GM11168 (cell line): ENCODE measurements around the gene FYCO1.

ENCODE experiments used
- in situ Hi-C: fragments of 300-500 bp; cut with MboI; formaldehyde crosslinking; loops from one replicate; pipeline ENCODE4 v1.12.0; 2022; ENCODE audit warnings: low sequenced_read_pairs; ENCODE audit not compliant: unreplicated experiment

FYCO1 gene

DNA sequence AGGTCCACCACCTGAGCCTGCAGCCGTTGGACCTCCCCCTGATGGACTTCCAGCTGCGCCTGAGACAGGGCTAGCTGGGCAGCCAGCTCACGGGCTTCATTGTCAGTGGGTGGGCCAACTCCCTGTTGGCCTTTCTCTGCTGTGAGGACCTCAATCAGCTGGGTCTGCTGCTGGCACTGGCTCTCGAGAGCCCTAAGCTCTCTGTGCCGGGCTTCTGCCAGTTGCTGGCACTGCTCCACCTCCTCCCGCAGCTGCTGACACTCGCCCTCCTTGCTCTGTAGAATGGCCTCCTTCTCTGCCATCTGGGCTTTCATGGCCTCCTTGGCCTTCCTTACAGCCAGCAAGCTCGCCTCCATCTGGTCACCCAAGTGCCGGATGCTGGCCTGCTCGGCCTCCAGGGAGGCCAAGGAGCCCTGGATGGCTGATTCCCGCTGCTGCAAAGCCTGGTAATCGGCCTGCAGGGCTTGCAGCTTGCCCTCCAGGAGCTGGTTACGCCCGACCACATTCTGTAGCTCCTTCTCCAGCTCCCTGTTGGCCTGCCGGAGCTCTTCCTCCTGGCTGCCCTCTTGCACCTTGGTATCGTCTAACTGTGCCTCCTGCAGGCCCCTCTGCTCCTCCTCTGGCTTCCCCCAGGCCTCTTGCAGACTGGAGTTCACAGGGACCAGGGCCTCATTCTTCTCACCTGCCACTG, 28.5 kb downstream of the FYCO1 start:
- in situ Hi-C loops = no loop called here

DNA sequence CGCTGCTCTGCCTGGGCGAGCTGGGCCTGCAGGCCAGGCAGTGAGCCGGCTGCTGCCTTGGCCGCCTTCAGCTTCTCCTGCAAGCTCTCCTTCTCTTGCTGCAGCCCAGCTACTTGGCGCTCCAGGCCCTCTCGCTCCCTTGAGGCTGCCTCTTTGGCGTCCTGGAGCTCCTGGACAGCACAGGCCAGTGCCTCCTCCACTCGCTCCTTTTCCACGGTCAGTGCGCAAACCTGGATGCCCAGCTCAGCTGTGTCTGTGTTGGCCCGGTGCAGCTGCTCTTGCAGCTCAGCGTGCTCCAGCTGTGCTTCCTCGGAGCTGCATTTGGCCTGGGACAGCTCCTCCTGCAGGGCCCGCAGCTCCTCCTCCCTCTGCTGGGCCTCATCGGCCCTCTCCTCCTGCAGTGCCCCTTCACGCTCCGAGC, 29.2 kb downstream of the FYCO1 start:
- in situ Hi-C loops = no loop called here

DNA sequence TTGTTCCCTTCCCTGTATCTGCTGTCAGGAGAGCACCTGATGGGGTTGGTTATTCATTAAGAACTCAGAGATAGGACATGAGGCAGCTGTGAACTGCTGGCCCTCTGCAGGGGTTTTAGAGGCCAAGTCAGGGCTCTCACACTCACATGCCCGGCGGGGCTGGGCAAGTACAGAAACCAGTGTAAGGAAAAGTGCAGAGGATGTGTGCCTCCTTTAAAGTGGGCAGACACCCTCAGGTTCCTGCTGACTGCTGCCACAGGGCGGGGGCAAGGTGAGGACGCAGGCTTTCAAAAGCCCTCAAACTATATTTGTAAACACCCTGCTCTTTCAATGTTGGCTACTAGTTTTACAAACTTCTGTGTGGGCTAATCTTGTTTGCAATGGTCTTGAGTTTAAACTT, 30.0 kb downstream of the FYCO1 start:
- in situ Hi-C loops = no loop called here

DNA sequence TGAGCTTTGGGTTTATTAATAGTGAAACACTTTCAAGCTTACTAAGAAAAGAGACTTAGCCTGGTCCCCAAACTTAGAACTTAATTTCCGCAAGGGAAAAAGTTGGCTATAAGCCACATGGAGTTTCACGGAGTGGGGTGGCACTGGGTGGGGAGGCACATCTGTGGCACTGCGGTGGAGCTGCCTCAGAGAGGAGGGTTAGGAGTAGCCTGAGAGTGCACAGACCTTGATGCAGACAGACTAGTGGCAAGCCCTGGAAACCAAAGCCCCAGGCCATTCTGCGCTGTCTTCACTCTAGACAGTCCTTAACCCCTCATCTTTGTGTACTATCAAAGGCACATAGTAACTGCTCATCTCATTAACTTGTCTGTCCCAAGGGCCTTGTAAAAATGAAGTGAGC, 30.4 kb downstream of the FYCO1 start:
- in situ Hi-C loops = no loop called here

- in situ Hi-C loops = no loop called here
Observed at GRCh38 chr3:45964139-45964538, 31.5 kb downstream of the FYCO1 start.

GRCh38 chr3:45962033-45962432, 33.6 kb downstream of the FYCO1 start:
- in situ Hi-C loops = no loop called here

DNA sequence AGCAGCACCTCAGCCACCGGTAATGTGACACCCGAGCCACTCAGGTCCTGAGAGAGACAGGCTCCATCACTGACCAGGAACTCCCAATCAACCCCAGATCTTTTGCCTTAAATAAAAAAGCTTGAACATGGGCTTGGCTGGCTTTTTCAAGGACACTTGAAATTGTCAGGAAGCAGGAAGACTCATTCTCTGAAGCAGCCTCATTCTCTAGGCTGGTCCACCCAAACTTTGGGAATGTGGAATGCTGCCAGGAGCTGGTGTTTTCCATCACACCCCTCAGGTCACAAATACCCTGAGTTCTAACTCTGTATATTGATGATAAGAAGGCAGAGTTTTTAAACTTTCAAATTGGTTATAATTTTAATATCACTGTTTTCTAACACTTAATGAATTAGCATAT, 35.3 kb downstream of the FYCO1 start:
- in situ Hi-C loops = no loop called here

DNA sequence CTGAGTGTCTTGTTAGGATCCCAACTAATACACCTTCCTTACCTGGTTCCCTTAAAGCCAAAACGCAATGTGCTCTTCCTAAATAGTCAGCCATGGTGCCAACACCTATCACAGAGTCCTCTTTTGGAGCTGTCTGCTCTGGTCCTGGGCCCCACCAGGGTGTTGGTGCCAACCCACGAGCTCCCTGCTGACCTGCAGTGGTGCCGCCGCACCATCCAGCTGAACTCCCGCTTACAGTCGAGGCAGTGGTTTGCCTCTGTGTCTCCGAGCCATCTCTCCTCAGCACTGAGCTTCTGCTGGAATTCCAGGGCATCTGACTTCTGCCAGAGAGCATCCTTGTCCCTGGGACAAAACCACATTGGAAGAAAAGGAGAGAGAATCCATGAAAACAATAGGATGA, 36.4 kb downstream of the FYCO1 start:
- in situ Hi-C loops = no loop called here

DNA sequence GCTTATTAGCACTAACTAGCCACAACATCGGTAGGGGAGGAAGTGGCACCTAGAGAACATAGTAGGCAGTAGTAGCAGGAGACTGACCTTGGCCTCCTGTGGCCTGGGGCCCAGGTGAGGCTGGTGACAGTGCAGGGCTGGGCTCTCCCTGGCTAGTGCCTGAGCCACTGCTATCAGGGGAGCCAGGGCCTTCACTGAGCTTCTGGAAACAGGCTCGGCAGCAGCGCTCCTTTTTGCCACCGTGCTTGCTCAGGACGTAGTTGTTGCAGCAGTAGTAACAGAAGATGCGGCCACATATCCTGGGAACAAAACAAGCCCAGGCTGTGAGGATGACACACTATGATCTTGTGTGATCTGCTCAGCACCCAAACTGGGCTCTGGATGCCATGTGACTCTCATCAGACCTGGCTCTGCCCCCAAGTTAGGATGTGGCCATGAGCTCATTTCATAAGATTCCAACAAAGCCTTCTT, 37.3 kb downstream of the FYCO1 start:
- in situ Hi-C loops = no loop called here

DNA sequence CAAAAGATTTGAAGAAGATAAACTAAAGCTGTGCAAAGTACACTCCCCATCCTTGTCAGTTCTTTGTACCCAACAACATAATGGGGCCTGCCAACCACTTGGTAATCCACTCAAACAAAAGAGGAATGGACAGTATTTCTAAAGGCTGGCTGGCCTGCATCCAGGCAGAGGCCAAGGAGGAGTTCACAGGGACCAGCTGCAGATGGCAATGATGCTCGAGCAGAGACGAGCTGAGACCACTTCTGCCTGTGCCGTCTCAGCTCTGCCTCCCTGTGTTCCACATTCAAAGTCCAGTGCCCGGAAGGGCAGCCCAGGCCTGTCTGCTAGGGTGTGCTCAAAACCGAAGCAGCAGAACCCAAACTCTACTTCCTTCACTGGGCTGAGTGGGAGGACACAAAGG, 38.0 kb downstream of the FYCO1 start:
- in situ Hi-C loops = no loop called here

- in situ Hi-C loops = no loop called here
Observed at GRCh38 chr3:45955706-45956105, 39.9 kb downstream of the FYCO1 start.

DNA sequence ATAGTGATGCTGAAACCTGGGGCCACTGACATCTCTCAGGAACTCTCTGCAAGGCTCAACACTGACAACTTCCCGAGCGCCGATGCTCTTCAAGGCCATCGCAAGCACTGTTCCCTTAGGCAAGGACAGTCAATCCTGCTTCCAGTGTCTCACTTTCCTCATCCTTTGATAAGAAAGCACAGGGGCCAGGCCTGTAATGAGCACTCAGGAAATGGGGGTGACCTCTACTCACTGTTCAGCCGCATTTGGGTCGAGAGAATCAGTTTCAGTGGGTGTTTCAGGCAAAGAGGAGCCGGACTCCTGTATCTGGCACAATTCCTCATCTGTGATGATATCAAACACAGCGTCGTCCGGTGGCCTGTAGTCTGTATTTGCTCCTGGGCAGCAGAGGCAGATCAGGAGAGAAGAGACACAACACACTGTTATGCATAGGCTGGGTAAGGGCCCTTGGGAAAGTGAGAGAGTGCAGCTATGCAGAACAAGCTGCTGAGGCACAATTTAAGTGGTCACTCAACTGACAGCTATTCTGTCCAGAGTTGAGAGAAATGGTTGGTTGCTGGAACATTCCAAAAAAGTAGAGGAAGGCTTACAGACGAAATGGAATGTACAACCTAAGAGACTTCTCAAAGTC, 40.5 kb downstream of the FYCO1 start:
- in situ Hi-C loops = no loop called here

GRCh38 chr3:45954306-45954705, 41.3 kb downstream of the FYCO1 start:
- in situ Hi-C loops = no loop called here

DNA sequence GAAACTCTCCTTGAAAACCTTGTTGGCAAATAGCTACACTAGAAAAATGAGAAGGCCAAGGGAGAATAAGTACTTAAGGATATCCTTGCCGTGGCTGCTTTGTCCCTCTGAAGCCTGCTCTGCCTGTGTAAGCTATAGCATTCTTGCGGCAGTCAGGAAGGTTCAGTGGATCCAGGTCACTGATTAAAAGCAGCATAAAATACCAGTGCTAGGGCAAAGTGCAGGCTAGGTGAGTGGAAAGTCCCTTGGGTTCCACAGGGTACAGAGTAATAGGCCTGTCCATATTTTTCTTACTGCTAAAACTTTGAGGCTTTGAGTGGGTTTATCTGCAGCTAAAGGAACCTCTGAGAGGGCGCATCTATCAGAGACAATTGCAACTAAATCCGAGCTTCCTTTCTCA, 42.1 kb downstream of the FYCO1 start:
- in situ Hi-C loops = no loop called here

GRCh38 chr3:45952456-45952855, 43.2 kb downstream of the FYCO1 start:
- in situ Hi-C loops = no loop called here

DNA sequence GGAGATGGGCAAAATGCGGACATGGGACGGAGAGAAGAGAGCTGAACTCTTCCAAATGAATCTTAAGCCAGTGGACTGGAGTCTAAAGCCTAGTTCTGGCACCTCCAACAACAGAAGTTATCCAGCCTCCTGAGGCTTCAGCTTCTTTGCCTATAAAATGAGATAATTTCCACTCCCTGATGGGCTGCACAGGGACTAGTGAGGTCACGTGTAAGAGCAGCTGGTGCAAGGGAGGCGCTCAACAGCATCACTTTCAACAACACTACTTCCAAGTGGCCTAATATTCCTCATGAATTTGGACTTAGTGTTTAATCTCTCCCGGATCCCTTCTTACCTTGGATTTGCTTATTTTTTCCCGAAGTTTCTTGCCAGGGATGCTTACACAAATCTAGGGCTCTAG, 43.7 kb downstream of the FYCO1 start:
- in situ Hi-C loops = no loop called here

DNA sequence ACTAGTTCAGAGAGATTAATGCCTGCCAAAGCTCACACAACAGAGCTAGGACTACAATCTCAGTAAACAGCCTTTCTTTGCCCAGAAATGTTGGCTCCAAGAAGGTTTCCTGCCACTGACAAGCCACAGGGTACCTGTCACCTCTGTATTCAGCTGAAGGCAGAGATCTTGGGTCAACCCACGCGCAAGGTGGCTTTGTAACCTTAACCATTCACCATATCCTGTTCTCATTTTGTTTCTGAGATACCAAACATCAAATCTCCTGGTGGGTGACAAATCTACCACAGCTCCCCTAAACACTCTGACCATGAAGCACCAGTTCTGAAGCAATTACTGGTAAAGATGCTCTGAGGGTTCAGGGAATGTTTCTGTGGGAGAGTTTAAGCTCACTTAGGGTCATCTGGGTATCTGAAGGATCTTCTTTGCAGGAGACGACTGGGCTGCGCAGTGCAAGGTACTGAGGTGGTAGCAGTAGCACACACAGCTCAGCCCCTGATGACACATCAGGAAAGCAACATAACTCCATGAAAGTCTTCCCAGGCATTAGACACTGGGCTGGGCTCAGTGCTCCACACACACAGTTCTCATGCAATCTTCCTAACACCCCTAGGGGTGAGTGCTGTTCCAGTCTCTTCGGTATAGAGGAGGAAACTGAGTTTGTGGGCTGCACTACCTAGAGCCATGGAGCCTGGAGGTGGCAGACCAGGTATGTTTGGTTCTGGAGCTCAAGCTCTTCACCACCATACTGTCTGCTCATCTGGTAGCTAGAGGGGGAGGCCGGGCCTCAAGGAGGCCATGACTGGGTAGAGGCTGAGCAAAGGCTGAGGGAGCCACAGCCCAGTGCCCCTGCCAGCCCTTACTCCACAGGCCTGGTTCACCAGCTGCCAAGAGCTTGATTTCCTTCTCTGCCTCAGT, 44.7 kb downstream of the FYCO1 start:
- in situ Hi-C loops = no loop called here

- in situ Hi-C loops = no loop called here
Observed at GRCh38 chr3:45950131-45950530, 45.5 kb downstream of the FYCO1 start.

DNA sequence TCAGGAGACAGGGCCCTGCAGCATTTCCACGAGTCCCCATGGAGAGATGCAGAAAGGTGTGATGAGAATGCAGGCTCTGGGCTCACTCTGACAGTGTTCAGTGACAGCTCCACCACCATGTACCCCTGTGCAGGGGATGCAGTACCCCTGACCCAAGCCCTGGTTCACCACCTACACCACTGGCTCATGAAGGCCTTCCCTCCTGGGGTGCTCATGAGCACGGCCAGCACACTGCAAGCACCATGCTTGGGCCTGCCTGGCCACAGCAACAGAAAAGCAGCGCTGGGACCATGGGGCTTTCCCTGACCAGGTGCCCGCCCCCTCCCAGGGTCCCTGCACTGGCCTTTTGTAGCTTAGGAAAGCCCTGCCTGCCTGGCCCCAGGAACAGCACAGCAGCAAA, 46.2 kb downstream of the FYCO1 start:
- in situ Hi-C loops = loop anchor here (10.0 to 25.0 kb wide), 2 partner anchors 425 to 437 kb away; partner anchors contain the start of gene CCR5

GRCh38 chr3:45948881-45949280, 46.7 kb downstream of the FYCO1 start:
- in situ Hi-C loops = loop anchor here (10.0 to 25.0 kb wide), 2 partner anchors 426 to 437 kb away; partner anchors contain the start of gene CCR5

- in situ Hi-C loops = loop anchor here (10.0 to 25.0 kb wide), 2 partner anchors 426 to 436 kb away; partner anchors contain the start of gene CCR5
Observed at GRCh38 chr3:45948311-45948781, 47.3 kb downstream of the FYCO1 start.
